ENCODE data around the gene FBXO46.

Gene FBXO46

DNA sequence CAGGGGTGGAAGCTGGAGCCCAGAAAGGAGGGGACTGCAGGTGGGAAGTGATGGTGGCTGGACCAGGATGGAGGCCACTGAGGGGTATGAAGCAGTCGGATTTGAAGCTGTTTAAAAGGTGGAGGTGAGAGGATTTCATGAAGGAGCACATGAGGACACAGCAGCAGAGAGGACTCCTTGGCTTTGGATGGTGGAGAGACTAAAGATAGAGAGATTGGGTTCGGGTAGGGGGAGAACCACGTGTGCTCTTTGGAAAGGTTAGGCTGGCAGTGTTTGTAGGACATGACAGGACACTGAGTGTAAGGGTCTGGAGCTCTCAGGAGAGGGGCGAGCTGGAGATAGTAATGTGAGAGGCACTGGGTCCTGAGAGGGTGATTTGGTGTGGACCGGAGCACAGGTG lies 47.8 kb downstream of the FBXO46 start:
- DNase-seq (ENCODE audit: low read depth): no peak

- no peak for DNase-seq (ENCODE audit: low read depth)
Observed at GRCh38 chr19:45682117-45682516, 48.6 kb downstream of the FBXO46 start.

- DNase-seq (ENCODE audit: low read depth): peak; percentile 34
Observed at GRCh38 chr19:45681391-45682015, 49.2 kb downstream of the FBXO46 start.

- DNase-seq (ENCODE audit: low read depth): no peak
Observed at GRCh38 chr19:45677351-45678230, 53.1 kb downstream of the FBXO46 start.

DNA sequence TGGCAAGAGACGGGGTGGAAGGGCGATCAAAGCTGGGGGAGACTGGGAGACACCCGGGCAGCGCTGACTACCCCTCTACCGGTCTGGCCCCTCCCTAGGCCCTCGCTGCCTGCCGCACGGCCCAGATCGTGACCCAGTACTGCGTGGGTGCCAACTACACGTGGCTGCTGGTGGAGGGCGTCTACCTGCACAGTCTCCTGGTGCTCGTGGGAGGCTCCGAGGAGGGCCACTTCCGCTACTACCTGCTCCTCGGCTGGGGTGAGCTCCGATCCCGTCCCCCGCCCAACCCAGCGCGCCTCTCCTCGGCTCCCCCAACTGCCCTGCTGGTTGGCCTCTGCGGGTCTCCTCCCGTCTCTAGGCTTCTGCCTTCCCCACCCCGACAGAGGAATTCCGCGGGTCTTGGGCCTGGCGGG lies 53.8 kb downstream of the FBXO46 start:
- DNase-seq (ENCODE audit: low read depth): no peak

- DNase-seq (ENCODE audit: low read depth): no peak
Observed at GRCh38 chr19:45674946-45675345, 55.8 kb downstream of the FBXO46 start.

DNA sequence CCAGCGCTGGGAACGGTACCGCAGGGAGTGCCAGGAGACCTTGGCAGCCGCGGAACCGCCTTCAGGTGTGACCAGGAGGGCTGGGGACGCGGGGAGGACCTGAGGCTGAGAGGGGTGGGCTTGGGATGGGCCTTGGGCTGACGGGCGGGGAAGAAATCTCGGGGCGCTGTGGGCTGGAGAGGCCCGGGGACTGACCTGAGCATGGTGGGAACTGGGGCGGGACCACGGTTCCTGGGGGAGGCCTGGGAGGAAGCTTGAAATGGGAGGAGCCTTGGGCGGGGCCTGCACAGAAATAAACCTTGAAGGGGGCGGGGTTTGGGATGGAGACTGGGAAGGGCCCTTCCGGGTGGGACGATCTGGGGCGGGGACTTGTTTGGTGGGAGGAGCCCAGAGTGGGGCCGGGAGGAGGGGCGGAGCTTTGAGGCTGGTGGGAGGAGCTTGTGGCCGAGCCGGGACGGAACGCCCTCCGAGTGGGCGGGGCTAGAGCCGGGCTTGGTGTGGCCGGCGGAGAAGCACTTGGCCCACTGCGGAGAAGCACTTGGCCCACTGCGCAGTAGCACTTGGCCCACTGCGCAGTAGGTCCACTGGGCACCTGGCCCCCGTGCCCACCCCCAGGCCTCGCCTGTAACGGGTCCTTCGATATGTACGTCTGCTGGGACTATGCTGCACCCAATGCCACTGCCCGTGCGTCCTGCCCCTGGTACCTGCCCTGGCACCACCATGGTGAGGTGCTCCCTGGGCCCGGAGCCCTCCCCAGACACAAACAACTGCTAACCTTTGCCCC lies 59.8 kb downstream of the FBXO46 start:
- DNase-seq (ENCODE audit: low read depth): no peak

DNA sequence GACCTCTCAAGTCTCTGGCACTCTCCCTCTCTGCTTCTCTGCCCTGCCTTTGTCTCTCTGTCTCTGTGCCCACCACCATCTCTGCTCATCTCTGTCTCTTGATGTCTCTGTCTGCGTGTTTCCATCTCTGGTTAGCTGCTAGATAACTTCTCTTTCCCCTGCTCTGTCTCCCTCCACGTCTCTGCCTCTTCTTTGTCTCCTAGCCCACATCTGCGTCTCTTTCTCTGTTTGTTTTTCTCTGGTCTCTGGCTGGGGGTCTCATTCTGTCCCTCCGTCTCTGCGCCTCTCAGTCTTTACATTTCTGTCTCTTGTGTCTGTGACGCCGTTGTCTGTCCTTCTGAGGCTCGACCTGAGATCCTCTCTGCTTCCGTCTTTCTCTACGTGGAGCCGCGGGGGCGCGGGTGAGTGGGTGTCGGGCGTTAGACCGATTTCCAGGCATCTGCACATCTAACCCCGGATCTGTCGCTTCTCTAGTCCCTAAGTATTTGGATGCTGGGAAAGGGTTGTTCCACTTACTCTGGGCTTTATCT lies 62.3 kb downstream of the FBXO46 start:
- DNase-seq (ENCODE audit: low read depth): no peak

DNA sequence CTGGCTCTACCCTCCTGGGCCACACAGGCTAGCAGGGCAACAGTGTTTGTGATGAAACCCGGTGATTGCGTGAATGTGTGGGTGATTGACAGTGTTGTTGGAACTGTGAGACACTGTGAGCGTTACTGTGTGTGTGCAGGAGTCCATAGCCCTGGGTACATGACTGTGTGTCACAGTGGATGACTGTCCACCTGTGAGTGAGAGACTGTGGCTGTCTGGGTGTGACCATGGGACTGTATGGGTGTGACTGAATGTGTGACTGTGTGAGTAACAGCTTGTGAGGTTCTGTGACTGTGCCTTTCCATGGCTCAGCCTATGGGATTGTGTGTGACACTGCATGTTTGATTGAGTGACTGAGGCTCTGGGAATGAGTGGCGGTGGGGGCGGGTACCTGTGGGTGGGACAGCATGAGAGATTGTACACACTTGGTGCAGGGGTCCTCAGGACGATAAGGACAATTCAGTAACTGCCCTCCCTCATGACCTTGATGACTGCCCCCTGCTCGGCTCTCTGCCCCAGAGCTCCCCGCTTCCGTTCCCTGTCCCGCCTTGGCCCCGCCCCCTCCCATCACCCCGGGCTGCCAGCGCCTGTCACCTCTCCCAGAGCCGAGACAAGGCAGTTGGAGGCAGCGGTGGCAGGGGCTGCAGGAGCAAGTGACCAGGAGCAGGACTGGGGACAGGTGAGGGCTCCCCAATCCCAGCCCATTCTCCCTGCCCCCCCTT lies 62.9 kb downstream of the FBXO46 start, which contains the start of gene GIPR:
Gene GIPR (plus strand): TSS at position 602 of the 722 bp plus-strand sequence. CDS start 1,300 bp downstream, outside the sequence.
- DNase-seq (ENCODE audit: low read depth): no peak

DNA sequence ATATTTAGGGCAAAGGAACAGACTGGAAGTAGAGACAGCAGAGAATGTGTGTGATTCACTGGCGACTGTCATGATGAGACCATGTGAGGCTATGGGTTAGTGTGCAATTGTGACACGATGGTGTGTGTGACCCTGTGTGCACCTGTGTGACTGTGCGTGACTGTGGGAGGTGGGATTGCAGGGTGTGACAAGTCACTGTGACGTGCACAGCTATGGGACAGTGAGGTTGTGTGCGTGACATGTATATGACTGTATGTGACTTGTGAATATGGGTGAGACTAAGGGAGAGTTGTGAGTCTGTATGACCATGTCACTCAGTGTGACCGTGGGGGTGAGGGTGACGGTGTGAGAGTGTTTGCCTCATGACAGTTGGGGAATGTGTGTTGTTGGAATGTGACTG lies 66.1 kb downstream of the FBXO46 start:
- no peak for DNase-seq (ENCODE audit: low read depth)

- no peak for DNase-seq (ENCODE audit: low read depth)
Observed at GRCh38 chr19:45663800-45664199, 66.9 kb downstream of the FBXO46 start.

- no peak for DNase-seq (ENCODE audit: low read depth)
Observed at GRCh38 chr19:45660636-45661035, 70.1 kb downstream of the FBXO46 start.

Data from HS-27A (cell line).